Uterus (tissue), 4 donors: ENCODE data around the gene DNAAF6. TPM values are rescaled to one million over a fixed set of nuclear protein-coding genes. Genes with fewer than 3 reads are reported as not detected.

Source experiments
- DNase-seq, 2 donors: peaks; one replicate each; pipeline ENCODE4 v3.0.0-alpha.2; 2019 to 2020
- H3K27ac ChIP-seq, 2 donors: fragments of 200-600 bp; sonication (generic); 1 replicate in 1 of 2; 2 replicates in 1 of 2; pipeline ENCODE4 v1.5.1; 2016 to 2018
- H3K27me3 ChIP-seq, 2 donors: fragments of 200-600 bp; sonication (generic); one replicate each; pipeline ENCODE4 v1.5.1; 2018 to 2019; ENCODE audit warnings: control low read depth in 1 of 2
- H3K36me3 ChIP-seq, 2 donors: fragments of 200-600 bp; sonication (generic); one replicate each; pipeline ENCODE4 v1.5.1; 2019; ENCODE audit warnings: control low read depth in 1 of 2
- H3K4me1 ChIP-seq, 2 donors: fragments of 200-600 bp; sonication (generic); one replicate each; pipeline ENCODE4 v1.5.1; 2018 to 2019; ENCODE audit warnings: control low read depth in 1 of 2
- H3K4me3 ChIP-seq, 2 donors: fragments of 200-600 bp; sonication (generic); 1 replicate in 1 of 2; 2 replicates in 1 of 2; pipeline ENCODE4 v1.5.1; 2018 to 2019; ENCODE audit warnings: mild to moderate bottlenecking in 1 of 2
- H3K9me3 ChIP-seq, 2 donors: fragments of 200-600 bp; sonication (generic); one replicate each; pipeline ENCODE4 v1.5.1; 2019; ENCODE audit warnings: control low read depth in 1 of 2
- POLR2A ChIP-seq, 2 donors: fragments of 450-650 bp; IDR thresholded peaks; one replicate each; pipeline ENCODE4 v1.6.1; 2016; ENCODE audit warnings: antibody characterized with exemption in 2 of 2, mild to moderate bottlenecking in 1 of 2, moderate library complexity in 1 of 2
- intact Hi-C: fragments of 100-400 bp; cut with DNase I; formaldehyde crosslinking; loops from one replicate; pipeline ENCODE4 v1.15.1; 2023; ENCODE audit warnings: low total_unique reads
- small RNA-seq: library from RNA; depleted of rRNA; stranded (forward); fragments of <200 nt; gene quantifications from one replicate; pipeline ENCODE3, GENCODE V24; 2016
- total RNA-seq, 4 donors: library from RNA; depleted of rRNA in 3 of 4; stranded (reverse); fragments of >200 nt in 3 of 4; gene quantifications; one replicate each; pipeline versions ENCODE4 v1.1.0 to v1.2.4, GENCODE V29; 2014 to 2023
- TF ChIP-seq, protein P1 (sequence below), 4 experiments: fragments of 200-600 bp in 2 of 4; fragments of 450-650 bp in 2 of 4; sonication (generic) in 2 of 4; IDR thresholded peaks; one replicate each; pipeline ENCODE4 v1.5.1; 2016 to 2019; ENCODE audit warnings: antibody characterized with exemption in 4 of 4, mild to moderate bottlenecking in 2 of 4, moderate library complexity in 1 of 4
- donor health status: DM: yes; HTN: yes; CAD: no.

The DNAAF6 gene
- total RNA-seq, 4 donors from 2014 or later, result 0.48 TPM; not detected in 3

DNA sequence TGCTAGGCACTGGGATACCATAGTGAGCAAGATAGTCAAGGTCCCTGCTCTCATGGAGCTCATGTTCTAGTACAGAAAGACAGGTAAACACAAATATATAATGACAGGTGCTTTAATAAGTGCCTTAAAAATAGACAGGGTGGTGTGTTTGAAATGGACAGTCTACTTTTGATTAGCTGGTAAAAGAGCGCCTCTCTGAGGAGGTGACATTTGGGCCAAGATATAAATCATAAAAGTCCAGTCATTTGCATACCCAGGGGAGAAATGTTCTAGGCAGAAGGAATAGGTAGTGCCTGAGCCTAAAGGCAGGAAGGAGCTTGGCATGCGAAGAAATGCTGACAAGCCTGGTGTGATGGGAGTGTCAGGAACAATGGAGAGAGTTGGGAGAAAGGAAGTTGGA is 83.6 kb downstream of the DNAAF6 start:
- no peaks in the 10 kb centered on the region for H3K4me1 ChIP-seq
- H3K36me3 ChIP-seq, result no peaks in the 10 kb centered on the region
- H3K9me3 ChIP-seq, result no peaks in the 10 kb centered on the region
- no peak overlapping the region for H3K4me3 ChIP-seq
- no peak overlapping the region for H3K27ac ChIP-seq
- no peaks in the 10 kb centered on the region for H3K27me3 ChIP-seq
- TF ChIP-seq, protein P1, sequence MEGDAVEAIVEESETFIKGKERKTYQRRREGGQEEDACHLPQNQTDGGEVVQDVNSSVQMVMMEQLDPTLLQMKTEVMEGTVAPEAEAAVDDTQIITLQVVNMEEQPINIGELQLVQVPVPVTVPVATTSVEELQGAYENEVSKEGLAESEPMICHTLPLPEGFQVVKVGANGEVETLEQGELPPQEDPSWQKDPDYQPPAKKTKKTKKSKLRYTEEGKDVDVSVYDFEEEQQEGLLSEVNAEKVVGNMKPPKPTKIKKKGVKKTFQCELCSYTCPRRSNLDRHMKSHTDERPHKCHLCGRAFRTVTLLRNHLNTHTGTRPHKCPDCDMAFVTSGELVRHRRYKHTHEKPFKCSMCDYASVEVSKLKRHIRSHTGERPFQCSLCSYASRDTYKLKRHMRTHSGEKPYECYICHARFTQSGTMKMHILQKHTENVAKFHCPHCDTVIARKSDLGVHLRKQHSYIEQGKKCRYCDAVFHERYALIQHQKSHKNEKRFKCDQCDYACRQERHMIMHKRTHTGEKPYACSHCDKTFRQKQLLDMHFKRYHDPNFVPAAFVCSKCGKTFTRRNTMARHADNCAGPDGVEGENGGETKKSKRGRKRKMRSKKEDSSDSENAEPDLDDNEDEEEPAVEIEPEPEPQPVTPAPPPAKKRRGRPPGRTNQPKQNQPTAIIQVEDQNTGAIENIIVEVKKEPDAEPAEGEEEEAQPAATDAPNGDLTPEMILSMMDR (IDR thresholded peaks at IDR 0.05), result no peak
- no peak for TF ChIP-seq POLR2A (IDR thresholded peaks at IDR 0.05)
- intact Hi-C loops, result no loop called here
- no peak for DNase-seq

DNA sequence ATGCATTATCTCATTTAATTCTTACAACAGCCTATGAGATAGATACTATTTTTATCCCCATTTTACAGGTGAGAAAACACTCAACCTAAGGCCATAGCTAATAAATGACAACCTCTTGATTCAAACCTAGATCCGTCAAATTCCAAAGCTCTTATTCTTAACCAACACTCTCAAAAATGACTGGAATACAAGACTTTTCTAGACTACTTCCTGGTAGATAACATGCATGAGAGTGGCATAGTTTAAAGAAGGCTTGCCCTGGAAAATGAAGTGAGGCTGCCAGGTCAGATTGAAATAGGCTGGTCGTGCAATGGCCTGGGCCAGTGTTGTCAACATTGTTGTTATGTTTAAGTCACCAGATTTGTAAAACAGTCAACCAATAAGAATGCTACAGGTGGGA is 86.6 kb downstream of the DNAAF6 start:
- intact Hi-C loops, result no loop called here
- no peak for DNase-seq
- TF ChIP-seq, protein P1 (IDR thresholded peaks at IDR 0.05), result no peak
- TF ChIP-seq POLR2A (IDR thresholded peaks at IDR 0.05), result no peak
- H3K27ac ChIP-seq, result no peak overlapping the region
- H3K4me3 ChIP-seq, result no peak overlapping the region
- H3K27me3 ChIP-seq, result no peaks in the 10 kb centered on the region
- H3K4me1 ChIP-seq, result no peaks in the 10 kb centered on the region
- H3K36me3 ChIP-seq, result no peaks in the 10 kb centered on the region
- H3K9me3 ChIP-seq, result no peaks in the 10 kb centered on the region

Small RNA genes within 50 kb of the gene (small RNA-seq; reads per million reads assigned to genes)
- not detected for gene RF00019

Other genes with a start within 250 kb of the DNAAF6 start
- gene MORC4, start 206.4 kb upstream of the DNAAF6 start, total RNA-seq, result 10 to 100 TPM; 15.3 to 44.9 (median 24.1) TPM
- gene RBM41, start 87.8 kb upstream of the DNAAF6 start, total RNA-seq, result 100 to 1,000 TPM in 1 of 4 donors, 10 to 100 TPM in 3; 13.5 to 115 (median 24.5) TPM
- gene NUP62CL, start 178 bp upstream of the DNAAF6 start, total RNA-seq, result 10 to 100 TPM in 1 of 4 donors, 1 to 10 TPM in 2, not detected in 1; 4.4 to 17.7 (median 5.4) TPM
- gene FRMPD3, start 243.0 kb downstream of the DNAAF6 start, total RNA-seq, result 1 to 10 TPM in 1 of 4 donors, under 1 TPM in 1, not detected in 2; 0.14 to 1.5 TPM